HG03025 (cell line): ENCODE results near the gene OR10G7.
"Not testable (repeated sequence)": the region's sequence is repeated elsewhere in the genome, so short reads cannot be mapped to it uniquely, and the experiment has no call there.

Experiments
- ATAC-seq: cut with Tn5 transposase; IDR thresholded peaks from one replicate; pipeline ENCODE4 v1.9.1; 2021; ENCODE audit warnings: mild to moderate bottlenecking, moderate library complexity; ENCODE audit not compliant: unreplicated experiment, low FRiP score

Gene OR10G7

DNA sequence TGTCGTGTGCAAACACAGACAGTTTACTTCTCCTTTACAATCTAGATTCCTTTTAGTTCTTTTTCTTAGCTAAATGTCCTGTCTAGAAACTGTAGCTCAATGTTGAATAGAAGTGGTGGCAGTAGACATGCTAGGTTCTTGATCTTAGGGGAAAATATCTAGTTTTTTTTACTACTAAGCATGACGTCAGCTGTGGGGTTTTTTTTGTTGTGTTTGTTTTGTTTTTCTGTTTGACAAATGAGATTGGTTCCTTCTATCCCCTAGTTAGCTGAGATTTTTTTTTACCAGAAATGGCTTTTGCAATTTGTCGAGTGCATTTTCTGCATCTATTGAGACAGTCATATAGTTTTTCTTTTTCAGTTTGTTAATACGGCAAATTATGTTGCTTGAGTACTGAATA, 2.3 kb upstream of the OR10G7 start:
- no peak for ATAC-seq

DNA sequence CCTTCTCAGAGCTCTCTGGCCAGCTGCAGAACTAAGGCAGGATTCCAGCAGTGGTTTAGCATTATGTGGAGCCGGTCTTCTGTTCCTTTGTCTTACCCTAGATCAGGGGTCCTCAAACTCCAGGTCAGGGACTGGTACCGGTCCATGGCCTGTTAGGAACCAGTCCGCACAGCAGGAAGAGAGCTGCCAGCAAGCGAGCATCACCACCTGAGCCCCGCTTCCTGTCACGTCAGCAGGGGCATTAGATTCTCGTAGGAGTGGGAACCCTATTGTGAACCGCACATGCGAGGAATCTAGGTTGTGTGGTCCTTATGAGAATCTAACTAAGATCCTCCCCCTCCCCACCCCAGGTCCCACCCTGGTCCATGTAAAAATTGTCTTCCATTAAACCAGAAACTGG, 1.6 kb downstream of the OR10G7 start:
- no peak for ATAC-seq

DNA sequence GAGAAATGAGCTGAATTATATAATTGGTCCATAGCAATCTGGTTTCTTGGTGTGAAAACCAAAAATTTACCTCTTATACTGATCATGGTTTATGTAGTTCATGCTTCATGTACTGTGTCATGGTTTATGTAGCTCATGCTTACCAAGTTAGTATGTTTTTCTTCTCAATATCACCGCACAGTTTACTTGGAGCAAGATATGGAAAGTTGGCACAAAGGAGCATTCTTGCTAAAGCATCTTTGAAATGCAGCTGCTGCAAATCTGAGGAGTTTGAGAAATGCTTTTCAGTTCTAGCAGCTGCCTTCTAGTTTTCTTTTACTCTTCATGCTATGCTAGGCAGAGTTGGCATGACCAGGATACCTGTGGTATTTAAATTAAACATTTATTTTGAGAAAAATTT, 4.5 kb downstream of the OR10G7 start:
- no peak for ATAC-seq

DNA sequence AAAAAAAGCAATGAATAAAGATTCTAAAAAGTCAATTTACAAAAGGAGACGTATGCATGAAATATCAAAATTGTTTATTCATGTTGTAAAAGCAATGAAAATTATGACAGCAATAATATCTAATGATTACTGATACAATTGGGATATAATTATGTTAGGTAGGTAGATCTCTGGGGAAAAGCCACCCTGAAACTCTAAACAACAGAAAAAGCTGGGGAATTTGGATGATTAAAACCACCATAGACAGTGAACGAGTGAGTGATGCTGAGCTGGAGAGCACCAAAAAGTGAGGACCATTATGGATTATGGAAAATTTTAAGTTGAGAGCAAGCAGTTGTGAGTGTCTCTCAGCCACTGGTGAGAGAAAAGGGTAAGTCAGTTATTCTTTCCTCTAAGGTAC, 14.6 kb downstream of the OR10G7 start, which contains the start of gene OR10G8:
Gene OR10G8 (plus strand): TSS at position 301 of the 400 bp plus-strand sequence. CDS start 2,825 bp downstream, outside the sequence.
- no peak for ATAC-seq

DNA sequence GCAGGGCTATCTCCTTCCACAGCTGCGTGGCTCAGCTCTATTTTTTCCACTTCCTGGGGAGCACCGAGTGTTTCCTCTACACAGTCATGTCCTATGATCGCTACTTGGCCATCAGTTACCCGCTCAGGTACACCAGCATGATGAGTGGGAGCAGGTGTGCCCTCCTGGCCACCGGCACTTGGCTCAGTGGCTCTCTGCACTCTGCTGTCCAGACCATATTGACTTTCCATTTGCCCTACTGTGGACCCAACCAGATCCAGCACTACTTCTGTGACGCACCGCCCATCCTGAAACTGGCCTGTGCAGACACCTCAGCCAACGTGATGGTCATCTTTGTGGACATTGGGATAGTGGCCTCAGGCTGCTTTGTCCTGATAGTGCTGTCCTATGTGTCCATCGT, 25.3 kb downstream of the OR10G7 start:
- not testable (repeated sequence) for ATAC-seq

DNA sequence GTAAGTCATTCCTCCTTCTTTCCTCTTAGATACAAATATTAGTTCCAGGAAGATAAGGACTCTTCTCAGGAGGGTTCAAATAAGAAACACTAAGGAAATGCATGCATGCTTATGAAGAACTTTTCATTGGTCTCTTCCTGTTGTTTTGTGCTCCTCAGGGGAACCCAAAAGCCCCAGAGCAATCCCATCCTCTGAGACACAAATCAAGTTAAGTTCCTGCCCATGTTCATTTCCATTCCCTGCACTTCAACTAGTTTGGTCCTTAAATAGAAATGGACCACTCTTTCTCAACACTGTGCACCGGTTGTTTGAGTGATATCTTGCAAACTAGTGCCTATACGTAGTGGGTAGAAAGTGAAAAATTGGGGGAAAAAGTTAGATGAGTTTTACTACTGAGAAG, 28.4 kb downstream of the OR10G7 start, which contains the start of gene OR10G4:
Gene OR10G4 (plus strand): TSS at position 301 of the 400 bp plus-strand sequence. CDS start 2,578 bp downstream, outside the sequence.
- no peak for ATAC-seq

DNA sequence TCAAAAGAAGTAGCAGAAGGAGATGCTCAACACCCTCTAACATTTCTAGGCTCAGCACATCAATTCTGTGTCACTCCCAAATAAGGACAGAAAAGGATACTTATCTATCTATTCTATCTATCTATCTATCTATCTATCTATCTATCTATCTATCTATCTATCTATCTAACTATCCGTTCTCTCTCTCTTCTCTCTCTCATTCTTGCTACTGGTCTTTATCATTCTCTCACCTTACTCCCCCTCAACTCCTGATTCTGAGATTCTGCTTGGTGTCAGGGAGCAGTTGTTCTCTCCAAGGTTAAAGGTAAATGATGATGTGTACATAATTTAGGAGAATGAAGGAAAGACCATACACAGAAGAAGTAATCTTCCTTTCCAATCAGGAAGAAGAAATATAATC, 46.0 kb downstream of the OR10G7 start, which contains the start of gene OR10G6:
Gene OR10G6 (minus strand): TSS at position 43 of the 400 bp plus-strand sequence. CDS start 0 bp downstream, at position 43.
- no peak for ATAC-seq
